Measurements from ENCODE around the gene CYP21A2. TPM values are rescaled to one million over a fixed set of nuclear protein-coding genes. Genes with fewer than 3 reads are reported as not detected.
"Not testable (repeated sequence)": the region's sequence is repeated elsewhere in the genome, so short reads cannot be mapped to it uniquely, and the experiment has no call there.

The CYP21A2 gene
- total and polyA plus RNA-seq, 2 of the 8 experiments (the other 6 are each of a cell fraction or from before 2014, with no cell fraction given), result 0.22 to 0.23 TPM

DNA sequence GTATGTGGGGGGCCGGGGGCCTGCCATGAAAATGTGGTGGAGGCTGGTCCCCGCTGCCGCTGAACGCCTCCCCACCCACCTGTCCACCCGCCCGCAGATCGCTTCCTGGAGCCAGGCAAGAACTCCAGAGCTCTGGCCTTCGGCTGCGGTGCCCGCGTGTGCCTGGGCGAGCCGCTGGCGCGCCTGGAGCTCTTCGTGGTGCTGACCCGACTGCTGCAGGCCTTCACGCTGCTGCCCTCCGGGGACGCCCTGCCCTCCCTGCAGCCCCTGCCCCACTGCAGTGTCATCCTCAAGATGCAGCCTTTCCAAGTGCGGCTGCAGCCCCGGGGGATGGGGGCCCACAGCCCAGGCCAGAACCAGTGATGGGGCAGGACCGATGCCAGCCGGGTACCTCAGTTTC is 30.2 kb upstream of the CYP21A2 start:
- H3K36me3 ChIP-seq (ENCODE audit: control insufficient read depth in 2 of 4, insufficient read depth in 4 of 4, low read length in 3 of 4); H3K9me3 ChIP-seq (ENCODE audit: insufficient read depth in 2 of 2, low read depth in 1 of 2, low read length in 1 of 2); CTCF ChIA-PET (ENCODE audit: partially characterized antibody): not testable (repeated sequence)

DNA sequence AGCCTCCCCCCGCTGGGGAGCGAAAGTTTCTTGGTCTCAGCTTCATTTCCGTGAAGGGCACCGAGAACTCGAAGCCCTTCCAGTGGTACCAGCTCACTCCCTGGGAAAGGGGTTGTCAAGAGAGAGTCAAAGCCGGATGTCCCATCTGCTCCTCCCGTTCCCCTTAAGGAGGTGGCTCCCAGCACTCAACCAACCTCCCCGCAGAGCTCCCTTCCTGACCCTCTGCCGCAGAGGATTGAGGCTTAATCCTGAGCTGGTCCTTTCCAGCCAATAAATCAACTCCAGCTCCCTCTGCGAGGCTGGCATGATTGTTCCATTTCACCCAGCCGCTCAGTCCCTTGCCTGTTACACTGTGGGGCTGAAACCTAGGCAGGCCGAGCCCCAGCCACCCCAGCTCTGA is 29.6 kb upstream of the CYP21A2 start:
- H3K36me3 ChIP-seq (ENCODE audit: control insufficient read depth in 2 of 4, insufficient read depth in 4 of 4, low read length in 3 of 4); H3K14ac ChIP-seq (ENCODE audit: insufficient read length); H4K91ac ChIP-seq (replicated peaks; ENCODE audit: insufficient read length, low read length); H3K4me3 ChIP-seq (ENCODE audit: extremely low read depth in 1 of 4, insufficient read depth in 2 of 4, low read depth in 3 of 4, low read length in 4 of 4); H3K9ac ChIP-seq (replicated peaks in 1 of 4; ENCODE audit: extremely low read depth in 1 of 4, low read depth in 3 of 4, low read length in 3 of 4); H3K56ac ChIP-seq (replicated peaks; ENCODE audit: insufficient read length, low read depth, low read length); H2AFZ ChIP-seq (ENCODE audit: low read length); H3K9me3 ChIP-seq (ENCODE audit: insufficient read depth in 2 of 2, low read depth in 1 of 2, low read length in 1 of 2); H3K23me2 ChIP-seq (ENCODE audit: low read depth, low read length); H4K20me1 ChIP-seq (replicated peaks in 1 of 2; ENCODE audit: control insufficient read depth in 1 of 2, insufficient read depth in 2 of 2, low read length in 2 of 2); H3K4me1 ChIP-seq (replicated peaks in 1 of 4; ENCODE audit: control insufficient read depth in 3 of 4, insufficient read depth in 4 of 4, low read length in 3 of 4); H3K4ac ChIP-seq (replicated peaks; ENCODE audit: insufficient read length, low read depth, low read length); H2AK5ac ChIP-seq (ENCODE audit: low read depth, low read length); H2BK120ac ChIP-seq (replicated peaks; ENCODE audit: low read depth, low read length); H2BK12ac ChIP-seq (ENCODE audit: low read depth, low read length); H3K27me3 ChIP-seq (replicated peaks in 1 of 4; ENCODE audit: control insufficient read depth in 3 of 4, extremely low read depth in 1 of 4, insufficient read depth in 3 of 4, low read length in 3 of 4); CTCF ChIA-PET (ENCODE audit: partially characterized antibody); H4K8ac ChIP-seq (ENCODE audit: extremely low read depth, insufficient read depth, low read length); POLR2A ChIA-PET (ENCODE audit: partially characterized antibody); H3K18ac ChIP-seq (ENCODE audit: extremely low read depth, low read length); FAIRE-seq; DNase-seq (ENCODE audit: low read depth in 1 of 2, low spot score in 2 of 2); H3K79me1 ChIP-seq (ENCODE audit: low read depth, low read length); H3K23ac ChIP-seq (ENCODE audit: insufficient read length); H2BK15ac ChIP-seq (ENCODE audit: low read length); H3K79me2 ChIP-seq (ENCODE audit: control insufficient read depth in 1 of 2, insufficient read depth in 2 of 2, low read length in 2 of 2); H2BK20ac ChIP-seq (ENCODE audit: low read length); H3K27ac ChIP-seq (ENCODE audit: low read depth, low read length); H2BK5ac ChIP-seq (ENCODE audit: low read depth, low read length); H3K4me2 ChIP-seq (ENCODE audit: insufficient read depth in 1 of 2, low read depth in 2 of 2, low read length in 2 of 2); H4K5ac ChIP-seq (ENCODE audit: insufficient read length, low read depth, low read length): not testable (repeated sequence)
- no CpG with 5 or more reads among the region's 12 CpGs for WGBS, 2 experiments (ENCODE audit: extremely low coverage in 1 of 2, insufficient coverage in 1 of 2, insufficient read length in 1 of 2, insufficient replicate concordance in 2 of 2, low coverage in 1 of 2, low lambda C conversion rate in 2 of 2, missing lambda C conversion rate in 1 of 2)

More for the DNA sequence above, 30.2 kb upstream of the CYP21A2 start:
- H4K5ac ChIP-seq (ENCODE audit: insufficient read length, low read depth, low read length); H2BK120ac ChIP-seq (replicated peaks; ENCODE audit: low read depth, low read length); H3K4ac ChIP-seq (replicated peaks; ENCODE audit: insufficient read length, low read depth, low read length); H3K27ac ChIP-seq (ENCODE audit: low read depth, low read length); H4K91ac ChIP-seq (replicated peaks; ENCODE audit: insufficient read length, low read length); H3K56ac ChIP-seq (replicated peaks; ENCODE audit: insufficient read length, low read depth, low read length); H3K23me2 ChIP-seq (ENCODE audit: low read depth, low read length); H4K20me1 ChIP-seq (replicated peaks in 1 of 2; ENCODE audit: control insufficient read depth in 1 of 2, insufficient read depth in 2 of 2, low read length in 2 of 2); POLR2A ChIA-PET (ENCODE audit: partially characterized antibody); H2BK12ac ChIP-seq (ENCODE audit: low read depth, low read length); H3K4me2 ChIP-seq (ENCODE audit: insufficient read depth in 1 of 2, low read depth in 2 of 2, low read length in 2 of 2); H3K9ac ChIP-seq (replicated peaks in 1 of 4; ENCODE audit: extremely low read depth in 1 of 4, low read depth in 3 of 4, low read length in 3 of 4); H3K18ac ChIP-seq (ENCODE audit: extremely low read depth, low read length); H3K4me1 ChIP-seq (replicated peaks in 1 of 4; ENCODE audit: control insufficient read depth in 3 of 4, insufficient read depth in 4 of 4, low read length in 3 of 4); FAIRE-seq; H3K4me3 ChIP-seq (ENCODE audit: extremely low read depth in 1 of 4, insufficient read depth in 2 of 4, low read depth in 3 of 4, low read length in 4 of 4); H2AK5ac ChIP-seq (ENCODE audit: low read depth, low read length); H2BK5ac ChIP-seq (ENCODE audit: low read depth, low read length); H3K79me1 ChIP-seq (ENCODE audit: low read depth, low read length); H2BK15ac ChIP-seq (ENCODE audit: low read length); DNase-seq (ENCODE audit: low read depth in 1 of 2, low spot score in 2 of 2); H3K27me3 ChIP-seq (replicated peaks in 1 of 4; ENCODE audit: control insufficient read depth in 3 of 4, extremely low read depth in 1 of 4, insufficient read depth in 3 of 4, low read length in 3 of 4); H3K79me2 ChIP-seq (ENCODE audit: control insufficient read depth in 1 of 2, insufficient read depth in 2 of 2, low read length in 2 of 2); H2BK20ac ChIP-seq (ENCODE audit: low read length); H4K8ac ChIP-seq (ENCODE audit: extremely low read depth, insufficient read depth, low read length); H2AFZ ChIP-seq (ENCODE audit: low read length); H3K14ac ChIP-seq (ENCODE audit: insufficient read length); H3K23ac ChIP-seq (ENCODE audit: insufficient read length): not testable (repeated sequence)
- no CpG with 5 or more reads among the region's 24 CpGs for WGBS, 2 experiments (ENCODE audit: extremely low coverage in 1 of 2, insufficient coverage in 1 of 2, insufficient read length in 1 of 2, insufficient replicate concordance in 2 of 2, low coverage in 1 of 2, low lambda C conversion rate in 2 of 2, missing lambda C conversion rate in 1 of 2)
